Large intestine (tissue), 3 donors: Measurements from ENCODE around the gene USP21. TPM values are rescaled to one million over a fixed set of nuclear protein-coding genes. Genes with fewer than 3 reads are reported as not detected.
A peak's percentile ranks its signal among the peaks of the same experiment; 100 is the strongest.

Experiments used
- DNase-seq, 2 donors: peaks; one replicate each; pipeline versions ENCODE4 v3.0.0 to v3.0.0-alpha.2; 2013
- H3K27ac ChIP-seq: one replicate; pipeline ENCODE4 v1.5.1; 2013; ENCODE audit warnings: low read length
- H3K27me3 ChIP-seq: 2 replicates; pipeline ENCODE4 v1.6.1; 2013; ENCODE audit warnings: low read length; ENCODE audit not compliant: control insufficient read depth, insufficient read depth
- H3K36me3 ChIP-seq: 2 replicates; pipeline ENCODE4 v1.6.1; 2013; ENCODE audit warnings: low read length; ENCODE audit not compliant: control insufficient read depth, insufficient read depth
- H3K4me1 ChIP-seq: one replicate; pipeline ENCODE4 v1.6.1; 2013; ENCODE audit warnings: low read length; ENCODE audit not compliant: control insufficient read depth, insufficient read depth
- H3K4me3 ChIP-seq: one replicate; pipeline ENCODE4 v1.5.1; 2013; ENCODE audit warnings: low read length
- H3K9me3 ChIP-seq: one replicate; pipeline ENCODE4 v1.6.1; 2013; ENCODE audit warnings: mild to moderate bottlenecking, low read depth, low read length, moderate library complexity; ENCODE audit not compliant: control insufficient read depth
- WGBS: methylation state at CpG from one replicate; pipeline ENCODE4 v1.1.5; 2013; ENCODE audit warnings: low lambda C conversion rate; ENCODE audit not compliant: insufficient coverage; 5-methylcytosine and 5-hydroxymethylcytosine counted together
- polyA plus RNA-seq: library from polyadenylated mRNA; unstranded; fragments of 120-200 nt; gene quantifications from one replicate; pipeline ENCODE4 v1.2.1, GENCODE V29; 2013

USP21 gene
- polyA plus RNA-seq, 1 donor = 29.4 TPM

DNA sequence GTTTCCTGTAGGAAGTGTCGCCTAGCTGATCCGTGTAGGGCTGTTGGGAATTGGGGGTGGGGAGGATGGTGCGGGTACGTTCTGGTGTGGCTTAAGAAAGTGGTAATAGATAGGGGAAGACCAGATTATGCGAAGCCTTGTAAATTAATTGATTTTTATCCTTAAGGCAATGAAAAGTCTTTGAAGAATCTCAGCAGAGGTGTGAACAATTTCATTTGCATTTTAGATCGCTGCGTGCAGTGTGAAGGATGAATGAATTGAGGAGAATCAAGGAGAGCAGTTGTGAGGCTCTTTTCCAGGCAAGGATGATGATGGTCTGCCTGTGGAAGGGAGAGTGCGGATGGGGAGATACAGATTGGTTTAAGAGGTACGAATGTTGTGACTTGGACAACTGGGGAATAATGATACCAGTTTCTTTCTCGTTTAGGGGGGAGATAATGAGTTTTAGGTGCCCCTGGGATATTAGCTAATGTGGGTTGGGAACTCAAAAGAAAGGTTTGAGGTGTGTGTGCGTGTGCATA, 26.0 kb upstream of the USP21 start:
- DNase-seq = no peak
- Histone ChIP-seq H3K9me3 (no peaks in the 10 kb centered on the region), H3K4me1 (peaks cover 5% of the 10 kb centered on the region), H3K4me3 (peak overlapping the region; percentile 70), H3K27me3 (no peaks in the 10 kb centered on the region), H3K36me3 (peaks cover 15% of the 10 kb centered on the region), H3K27ac (peak overlapping the region; percentile 95)
- 5% methylated on average over 6 of the region's 11 CpGs for WGBS

DNA sequence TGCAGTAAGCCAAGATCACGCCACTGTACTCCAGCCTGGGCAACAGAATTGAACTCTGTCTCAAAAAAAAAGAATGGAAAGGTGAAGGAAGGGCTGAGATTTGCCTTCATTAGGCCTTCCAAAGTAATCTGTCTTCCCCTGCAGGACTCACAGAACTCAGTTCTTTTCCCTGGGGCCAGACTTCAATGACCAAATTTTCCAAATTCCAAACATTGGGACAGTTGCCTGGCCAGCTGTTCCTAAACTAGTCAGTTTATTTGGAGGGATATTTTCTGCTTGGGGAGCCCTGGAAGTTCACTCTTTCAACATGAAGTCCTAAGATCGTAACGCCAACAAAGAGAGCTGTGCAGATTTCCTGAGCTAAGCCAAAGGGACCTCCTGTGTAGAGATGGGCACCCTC, 21.4 kb upstream of the USP21 start:
- no peaks in the 10 kb centered on the region for H3K4me1 ChIP-seq
- no peaks in the 10 kb centered on the region for H3K36me3 ChIP-seq
- no peak overlapping the region for H3K27ac ChIP-seq
- no CpG with 5 or more reads among the region's 3 CpGs for WGBS
- H3K27me3 ChIP-seq = no peaks in the 10 kb centered on the region
- no peak for DNase-seq
- H3K4me3 ChIP-seq = no peak overlapping the region
- H3K9me3 ChIP-seq = no peaks in the 10 kb centered on the region

DNA sequence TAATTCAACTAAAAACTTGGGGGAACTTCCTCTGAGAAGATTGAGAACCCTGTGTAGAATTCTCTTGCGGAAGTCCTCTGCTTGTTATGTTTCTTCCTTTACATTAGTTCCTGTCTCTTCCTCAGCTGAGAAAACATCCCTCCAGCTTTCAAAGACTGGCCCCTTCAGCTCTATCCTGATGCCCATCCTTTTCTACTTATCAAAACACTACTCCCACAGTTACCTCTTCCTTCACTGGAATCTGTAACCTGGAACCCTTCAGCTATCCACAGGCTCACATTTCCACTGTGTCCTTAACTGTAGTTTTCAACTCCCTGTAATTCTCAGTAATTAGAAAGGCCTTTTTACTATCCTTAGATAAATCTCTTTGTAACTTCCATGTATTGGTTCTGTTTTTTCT, 20.9 kb upstream of the USP21 start:
- no peaks in the 10 kb centered on the region for H3K27me3 ChIP-seq
- no peaks in the 10 kb centered on the region for H3K36me3 ChIP-seq
- H3K9me3 ChIP-seq = no peaks in the 10 kb centered on the region
- WGBS = 75% methylated on average over 1 of the region's 1 CpG
- no peak for DNase-seq
- no peaks in the 10 kb centered on the region for H3K4me1 ChIP-seq
- no peak overlapping the region for H3K27ac ChIP-seq
- no peak overlapping the region for H3K4me3 ChIP-seq

DNA sequence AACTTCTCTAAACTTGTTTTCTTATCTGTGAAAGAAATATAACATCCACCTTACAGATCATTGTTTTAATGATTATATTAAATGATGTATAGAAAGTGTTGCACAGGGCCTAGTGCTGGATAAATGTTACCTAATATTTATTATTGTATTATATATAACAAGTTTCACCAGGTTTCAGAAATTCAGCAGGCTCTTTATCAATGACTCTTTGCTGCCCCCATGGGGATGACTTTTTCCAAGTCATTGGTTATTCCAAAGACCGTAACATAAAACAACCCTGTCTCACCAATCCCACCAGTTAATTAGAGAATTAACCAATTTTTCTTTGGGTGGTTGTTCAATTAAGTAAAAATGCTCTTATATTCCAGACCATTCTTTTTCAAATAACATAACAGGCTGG, 19.5 kb upstream of the USP21 start:
- peak in 1 of 2 donors; percentile 35 for DNase-seq
- Histone ChIP-seq H3K27ac (no peak overlapping the region), H3K27me3 (no peaks in the 10 kb centered on the region), H3K4me1 (no peaks in the 10 kb centered on the region), H3K36me3 (no peaks in the 10 kb centered on the region), H3K4me3 (no peak overlapping the region), H3K9me3 (no peaks in the 10 kb centered on the region)
- no CpG with 5 or more reads among the region's 1 CpG for WGBS

DNA sequence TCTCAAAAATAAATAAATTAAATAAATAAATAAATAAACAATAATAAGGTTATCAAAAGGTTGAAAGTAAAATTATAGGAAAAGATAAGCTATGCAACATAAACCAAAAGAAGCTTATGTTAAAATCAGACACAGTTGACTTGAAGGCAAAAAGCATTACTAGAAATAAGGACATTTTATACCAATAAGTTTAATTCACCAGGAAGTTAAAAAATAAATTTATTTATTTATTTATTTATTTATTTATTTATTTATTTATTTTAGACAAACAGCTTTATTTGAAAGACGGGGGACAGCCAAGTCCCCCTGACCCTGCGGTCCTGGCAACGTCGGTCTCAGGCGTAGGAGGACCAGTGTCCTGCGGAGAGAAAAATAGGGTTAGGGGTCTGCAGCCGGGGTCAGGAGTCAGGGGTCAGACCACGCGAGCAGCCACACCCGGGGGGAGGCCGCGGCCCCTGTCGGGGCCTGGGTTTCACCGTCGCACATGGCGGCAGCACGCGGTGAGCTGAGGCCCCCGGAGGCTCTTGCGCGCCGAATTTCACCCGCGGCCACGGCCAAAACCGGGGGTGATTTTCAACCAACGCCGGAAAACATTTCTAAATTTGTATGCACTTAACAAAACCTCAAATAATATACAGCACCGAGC, 18.4 kb upstream of the USP21 start:
- 95% methylated on average over 2 of the region's 29 CpGs for WGBS
- no peak for DNase-seq
- H3K9me3 ChIP-seq = no peaks in the 10 kb centered on the region
- H3K27ac ChIP-seq = no peak overlapping the region
- no peaks in the 10 kb centered on the region for H3K27me3 ChIP-seq
- H3K36me3 ChIP-seq = no peaks in the 10 kb centered on the region
- no peaks in the 10 kb centered on the region for H3K4me1 ChIP-seq
- H3K4me3 ChIP-seq = no peak overlapping the region

DNA sequence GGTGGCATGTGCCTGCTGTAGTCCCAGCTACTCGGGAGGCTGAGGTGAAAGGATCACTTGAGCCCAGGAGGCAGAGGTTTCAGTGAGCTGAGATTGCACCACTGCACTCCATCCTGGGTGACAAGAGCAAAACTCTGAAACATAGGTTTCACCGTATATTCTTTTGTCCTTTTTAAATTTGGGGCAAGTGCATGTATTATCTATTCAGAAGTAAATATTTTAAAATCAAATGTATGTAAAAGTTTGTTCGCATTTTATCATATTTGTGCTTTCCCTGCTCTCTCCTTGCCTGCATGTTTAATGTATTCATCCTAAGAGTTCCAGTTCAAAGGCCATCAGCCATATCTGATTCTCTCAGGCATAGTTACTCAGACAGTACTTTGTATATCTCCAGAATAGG, 13.5 kb upstream of the USP21 start:
- WGBS = 86% methylated on average over 1 of the region's 3 CpGs
- no peaks in the 10 kb centered on the region for H3K9me3 ChIP-seq
- H3K4me3 ChIP-seq = no peak overlapping the region
- H3K27ac ChIP-seq = no peak overlapping the region
- H3K4me1 ChIP-seq = no peaks in the 10 kb centered on the region
- DNase-seq = no peak
- no peaks in the 10 kb centered on the region for H3K36me3 ChIP-seq
- no peaks in the 10 kb centered on the region for H3K27me3 ChIP-seq

DNA sequence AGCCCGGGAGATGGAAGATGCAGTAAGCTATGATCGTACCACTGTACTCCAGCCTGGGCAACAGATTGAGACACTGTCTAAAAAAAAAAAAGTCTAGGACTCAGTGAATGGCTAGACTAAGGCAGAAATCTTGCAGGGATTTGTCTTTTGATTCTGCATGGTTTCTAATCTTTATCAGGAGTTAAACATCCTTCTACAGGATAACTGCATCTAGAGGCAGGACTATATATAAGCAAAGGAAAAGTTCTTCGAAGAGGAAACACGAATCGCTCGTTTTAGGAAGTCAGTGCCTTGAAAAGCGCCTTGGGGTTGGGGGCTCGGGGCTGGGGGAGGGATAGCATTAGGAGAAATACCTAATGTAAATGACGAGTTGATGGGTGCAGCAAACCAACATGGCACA, 6.1 kb upstream of the USP21 start:
- DNase-seq = no peak
- WGBS = no CpG with 5 or more reads among the region's 9 CpGs
- H3K4me3 ChIP-seq = peak overlapping the region; percentile 77
- H3K4me1 ChIP-seq = no peaks in the 10 kb centered on the region
- H3K36me3 ChIP-seq = peaks cover 15% of the 10 kb centered on the region
- H3K27ac ChIP-seq = peak overlapping the region; percentile 93
- H3K9me3 ChIP-seq = no peaks in the 10 kb centered on the region
- no peaks in the 10 kb centered on the region for H3K27me3 ChIP-seq

DNA sequence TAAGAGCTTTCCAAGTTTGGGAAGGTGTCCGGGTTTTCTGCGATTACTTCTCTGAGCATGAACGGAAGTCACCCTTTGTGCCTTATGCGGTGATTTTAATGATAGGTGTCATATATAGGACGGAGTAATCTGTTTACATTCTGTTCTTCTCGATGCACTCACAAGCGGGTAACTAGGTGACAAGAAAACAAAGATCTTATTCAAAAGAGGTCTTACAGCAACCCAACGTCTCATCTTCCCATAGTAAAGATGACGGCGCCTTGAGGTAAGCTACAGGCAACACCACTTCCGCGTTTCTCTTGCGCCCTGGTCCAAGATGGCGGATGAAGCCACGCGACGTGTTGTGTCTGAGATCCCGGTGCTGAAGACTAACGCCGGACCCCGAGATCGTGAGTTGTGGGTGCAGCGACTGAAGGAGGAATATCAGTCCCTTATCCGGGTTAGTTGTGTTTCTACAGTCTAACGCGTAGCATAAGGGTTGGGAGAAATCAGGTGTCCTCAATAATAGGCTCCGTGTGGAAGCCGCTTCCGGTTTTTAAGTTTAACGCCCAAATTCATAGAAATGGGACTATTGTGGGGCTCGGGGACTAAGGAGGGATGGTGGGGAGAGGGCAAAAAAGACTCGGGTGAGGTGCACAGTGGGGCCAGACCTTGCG, 5.5 kb upstream of the USP21 start, which contains the start of gene UFC1:
TSS of gene UFC1 (plus strand) at position 297 of the 656 bp plus-strand sequence. CDS start at position 317, 20 bp downstream.
- Histone ChIP-seq H3K9me3 (no peaks in the 10 kb centered on the region), H3K27me3 (no peaks in the 10 kb centered on the region), H3K27ac (peak within 1 kb of the TSS; percentile 93), H3K4me3 (peak within 1 kb of the TSS; percentile 77), H3K4me1 (peaks cover 4% of the 10 kb centered on the region), H3K36me3 (peaks cover 18% of the 10 kb centered on the region)
- WGBS = 0% methylated on average over 6 of the region's 33 CpGs
- peak; percentile 84 to 95 for DNase-seq

DNA sequence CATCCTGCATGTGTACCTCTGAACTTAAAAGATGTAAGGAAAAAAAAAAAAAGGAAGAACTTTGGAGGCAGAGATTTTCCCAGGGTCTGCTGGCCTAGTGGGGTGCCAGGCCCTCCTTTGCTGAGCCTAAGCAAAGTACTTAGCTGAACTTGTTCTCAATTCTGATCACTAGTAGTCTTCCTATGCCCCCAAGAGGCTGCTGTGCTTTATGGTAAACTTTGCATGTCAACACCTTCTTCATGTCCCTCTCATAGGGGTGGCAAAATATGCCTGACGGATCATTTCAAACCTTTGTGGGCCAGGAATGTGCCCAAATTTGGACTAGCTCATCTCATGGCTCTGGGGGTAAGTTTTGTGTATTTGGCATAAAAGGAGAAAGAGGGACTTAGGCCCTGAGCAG, 1.4 kb upstream of the USP21 start:
- DNase-seq = no peak
- Histone ChIP-seq H3K9me3 (no peaks in the 10 kb centered on the region), H3K36me3 (peaks cover 29% of the 10 kb centered on the region), H3K27ac (no peak overlapping the region), H3K4me1 (peaks cover 27% of the 10 kb centered on the region), H3K27me3 (no peaks in the 10 kb centered on the region), H3K4me3 (no peak overlapping the region)
- WGBS = no CpG with 5 or more reads among the region's 1 CpG

DNA sequence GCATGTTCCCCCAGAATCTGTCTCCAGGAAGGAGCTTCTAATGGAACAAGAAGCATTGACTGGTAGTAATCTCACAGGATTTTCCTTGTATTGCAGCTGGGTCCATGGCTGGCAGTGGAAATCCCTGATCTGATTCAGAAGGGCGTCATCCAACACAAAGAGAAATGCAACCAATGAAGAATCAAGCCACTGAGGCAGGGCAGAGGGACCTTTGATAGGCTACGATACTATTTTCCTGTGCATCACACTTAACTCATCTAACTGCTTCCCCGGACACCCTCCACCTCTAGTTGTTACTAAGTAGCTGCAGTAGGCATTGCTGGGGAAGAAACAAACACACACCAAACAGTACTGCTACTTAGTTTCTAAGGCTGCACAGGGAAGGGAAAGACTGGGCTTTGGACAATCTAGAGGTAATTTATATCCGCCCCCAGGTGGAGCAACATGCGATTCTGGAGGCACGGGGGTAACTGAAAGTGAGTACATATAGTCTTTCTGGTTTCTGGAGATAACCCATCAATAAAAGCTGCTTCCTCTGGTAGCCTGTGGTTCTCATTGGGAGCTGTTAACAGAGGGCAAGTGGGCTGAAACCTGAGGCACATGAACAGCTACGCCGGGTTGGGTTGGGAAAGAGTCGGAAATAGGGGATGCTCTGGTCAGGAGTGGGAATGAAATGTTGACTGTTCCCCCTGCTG, 837 bp upstream of the USP21 start:
- Histone ChIP-seq H3K36me3 (peaks cover 33% of the 10 kb centered on the region), H3K4me1 (peaks cover 27% of the 10 kb centered on the region), H3K27me3 (no peaks in the 10 kb centered on the region), H3K4me3 (peak overlapping the region; percentile 90), H3K27ac (peak overlapping the region; percentile 63), H3K9me3 (no peaks in the 10 kb centered on the region)
- no peak for DNase-seq
- WGBS = no CpG with 5 or more reads among the region's 9 CpGs
